Measurements from ENCODE around the gene CAPN5.

DNA sequence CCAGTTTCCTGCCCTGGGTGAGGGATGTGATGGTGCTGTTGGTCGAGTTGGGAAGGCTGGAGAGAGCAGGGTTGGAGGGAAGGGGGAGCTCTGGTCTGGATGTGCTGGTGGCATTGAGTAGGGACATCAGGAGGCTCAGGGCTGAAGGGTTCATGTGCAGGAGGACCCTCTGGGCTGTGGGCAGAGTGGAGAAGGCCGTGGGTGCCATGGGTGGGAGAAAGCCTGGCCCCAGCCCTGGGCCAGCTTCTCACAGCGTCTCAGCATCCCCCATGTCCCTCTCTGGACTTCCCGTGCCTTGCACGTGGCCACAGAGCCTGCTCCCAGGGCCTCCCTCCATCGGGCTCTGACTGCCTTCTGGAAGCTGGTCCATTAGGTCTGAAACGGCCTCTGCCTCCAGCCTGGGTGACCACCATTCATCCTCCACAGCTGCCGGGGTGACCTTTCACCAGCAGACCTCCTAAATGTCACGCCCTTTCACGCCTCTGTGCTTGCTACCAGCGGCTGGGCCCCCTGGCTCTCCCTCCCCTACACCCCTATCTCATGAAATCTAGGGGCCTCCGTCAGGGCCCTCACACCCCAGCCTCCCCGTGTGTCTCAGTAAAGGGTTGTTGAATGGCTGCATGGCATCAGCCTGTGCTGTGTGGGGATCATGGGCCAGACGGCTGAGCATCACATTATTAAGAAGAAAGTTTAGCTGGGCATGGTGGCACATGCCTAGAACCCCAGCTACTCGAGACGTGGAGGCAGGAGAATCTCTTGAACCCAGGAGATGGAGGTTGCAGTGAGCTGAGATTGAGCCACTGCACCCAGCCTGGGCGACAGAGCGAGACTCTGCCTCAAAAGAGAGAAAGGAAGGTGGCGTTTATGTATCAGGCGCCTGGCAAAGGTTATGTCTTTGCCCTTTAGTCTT, 86.8 kb downstream of the CAPN5 start:
- TF ChIP-seq CTCF (IDR thresholded peaks at IDR 0.05 in 2 of 3, conservative IDR thresholded peaks at IDR 0.05 in 1 of 3; ENCODE audit: control insufficient read depth in 2 of 3, extremely low read depth in 1 of 3, insufficient read depth in 1 of 3, low read depth in 3 of 3, low read length in 3 of 3) (no peak), POLR2AphosphoS5 (IDR thresholded peaks at IDR 0.05; ENCODE audit: low read length) (no peak), CHD2 (IDR thresholded peaks at IDR 0.05; ENCODE audit: borderline replicate concordance, low read depth, low read length) (no peak), NRF1 (conservative IDR thresholded peaks at IDR 0.05; ENCODE audit: low read depth, low read length) (no peak), POLR2A (IDR thresholded peaks at IDR 0.05; ENCODE audit: low read depth, low read length) (no peak)
- TF ChIP-seq, protein P1, sequence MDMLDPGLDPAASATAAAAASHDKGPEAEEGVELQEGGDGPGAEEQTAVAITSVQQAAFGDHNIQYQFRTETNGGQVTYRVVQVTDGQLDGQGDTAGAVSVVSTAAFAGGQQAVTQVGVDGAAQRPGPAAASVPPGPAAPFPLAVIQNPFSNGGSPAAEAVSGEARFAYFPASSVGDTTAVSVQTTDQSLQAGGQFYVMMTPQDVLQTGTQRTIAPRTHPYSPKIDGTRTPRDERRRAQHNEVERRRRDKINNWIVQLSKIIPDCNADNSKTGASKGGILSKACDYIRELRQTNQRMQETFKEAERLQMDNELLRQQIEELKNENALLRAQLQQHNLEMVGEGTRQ (IDR thresholded peaks at IDR 0.05; ENCODE audit: borderline replicate concordance, low read depth, low read length), result no peak
